Endothelial cell of umbilical vein (primary cell): ENCODE results near the gene SPEN. TPM values are rescaled to one million over a fixed set of nuclear protein-coding genes. Genes with fewer than 3 reads are reported as not detected.

ENCODE experiments used
- BruUV-seq: library from RNA; stranded (reverse); fragments of 400-500 nt; replicated peaks from 2 replicates; lab custom pipeline; 2021; lab: Mats Ljungman, UMichigan
- CTCF ChIA-PET: fragments of 300-600, 350-600 bp; sonication (Branson Sonifier 250); formaldehyde crosslinking; loops from one replicate; lab custom pipeline; 2021; ENCODE audit warnings: antibody characterized with exemption, inconsistent platforms; lab: Charles Lee
- POLR2A ChIA-PET: fragments of 300-600, 350-600 bp; sonication (Branson Sonifier 250); formaldehyde crosslinking; loops from one replicate; lab custom pipeline; 2021; ENCODE audit warnings: antibody characterized with exemption, inconsistent platforms; lab: Charles Lee
- DNase-seq: peaks from one replicate; pipeline ENCODE4 v3.0.0-alpha.2; 2011; ENCODE audit warnings: low read depth, low spot score
- FAIRE-seq: peaks from 2 replicates; lab custom pipeline; 2011; peaks lifted over from hg19 to GRCh38; lab: Jason Lieb, UNC
- H2AFZ ChIP-seq: 2 replicates; pipeline ENCODE4 v1.6.0; 2012; ENCODE audit warnings: low read depth, low read length, control low read depth, inconsistent platforms
- H3K27ac ChIP-seq: 2 replicates; pipeline ENCODE4 v1.5.1; 2011; ENCODE audit warnings: low read depth, mild to moderate bottlenecking, control low read depth, low read length, moderate library complexity; ENCODE audit not compliant: insufficient read depth
- H3K27me3 ChIP-seq, 2 experiments: 2 replicates each; pipeline versions ENCODE4 v1.6.0 to v1.6.1; 2011; ENCODE audit warnings: low read length in 2 of 2, mixed read lengths in 1 of 2; ENCODE audit not compliant: control insufficient read depth in 2 of 2, insufficient read depth in 2 of 2
- H3K36me3 ChIP-seq, 2 experiments: 2 replicates in 1 of 2; 3 replicates in 1 of 2; pipeline ENCODE4 v1.5.1; 2011; ENCODE audit warnings: low read length in 2 of 2, mild to moderate bottlenecking in 1 of 2, moderate library complexity in 1 of 2; ENCODE audit not compliant: control insufficient read depth in 2 of 2, insufficient read depth in 2 of 2; ENCODE audit errors: extremely low read depth in 1 of 2
- H3K4me1 ChIP-seq: 3 replicates; pipeline ENCODE4 v1.5.1; 2011; ENCODE audit warnings: mild to moderate bottlenecking, low read length; ENCODE audit not compliant: control insufficient read depth, insufficient read depth; ENCODE audit errors: extremely low read depth
- H3K4me2 ChIP-seq: 2 replicates; pipeline ENCODE4 v1.6.1; 2011; ENCODE audit warnings: low read length, control low read depth, mixed read lengths; ENCODE audit not compliant: insufficient read depth
- H3K4me3 ChIP-seq, 3 experiments: fragments of 200-600 bp in 1 of 3; sonication (generic), shearing (Covaris generic) in 1 of 3; replicated peaks in 1 of 3; 2 replicates each; pipeline ENCODE4 v1.5.1; 2011 to 2016; ENCODE audit warnings: control low read depth in 3 of 3, low read length in 3 of 3, mild to moderate bottlenecking in 2 of 3, inconsistent platforms in 1 of 3, low read depth in 1 of 3, moderate library complexity in 1 of 3; ENCODE audit not compliant: insufficient read depth in 1 of 3
- H3K79me2 ChIP-seq: 2 replicates; pipeline ENCODE4 v1.6.0; 2012; ENCODE audit warnings: low read length, inconsistent platforms; ENCODE audit not compliant: control insufficient read depth, insufficient read depth
- H3K9ac ChIP-seq: replicated peaks from 2 replicates; pipeline ENCODE3; 2011; ENCODE audit warnings: low read length, control low read depth; ENCODE audit not compliant: insufficient read depth; ENCODE audit errors: extremely low read depth
- H3K9me1 ChIP-seq: replicated peaks from 3 replicates; pipeline ENCODE4 v1.6.0; 2011; ENCODE audit warnings: mild to moderate bottlenecking, low read length; ENCODE audit not compliant: control insufficient read depth, insufficient read depth; ENCODE audit errors: extremely low read depth
- H3K9me3 ChIP-seq: replicated peaks from 2 replicates; pipeline ENCODE4 v1.5.1; 2012; ENCODE audit warnings: low read length, inconsistent platforms; ENCODE audit not compliant: control insufficient read depth, insufficient read depth
- H4K20me1 ChIP-seq: replicated peaks from 2 replicates; pipeline ENCODE3; 2011; ENCODE audit warnings: mild to moderate bottlenecking, low read length; ENCODE audit not compliant: control insufficient read depth, insufficient read depth; ENCODE audit errors: extremely low read depth
- CTCF ChIP-seq, 2 donors: IDR thresholded peaks; 1 replicate in 1 of 2; 2 replicates in 1 of 2; pipeline ENCODE4 v1.5.1; 2011; ENCODE audit warnings: low read length in 2 of 2, mild to moderate bottlenecking in 2 of 2, moderate library complexity in 2 of 2, control low read depth in 1 of 2, inconsistent platforms in 1 of 2, low read depth in 1 of 2; ENCODE audit not compliant: insufficient read depth in 1 of 2; ENCODE audit errors: extremely low read depth in 1 of 2
- EZH2 ChIP-seq: IDR thresholded peaks from 2 replicates; pipeline ENCODE4 v1.6.1; 2012; ENCODE audit warnings: borderline replicate concordance, low read depth, mild to moderate bottlenecking, moderate library complexity, low read length, inconsistent platforms; ENCODE audit not compliant: severe bottlenecking
- FOS ChIP-seq: IDR thresholded peaks from 2 replicates; pipeline ENCODE4 v1.6.1; 2011; ENCODE audit warnings: mild to moderate bottlenecking, low read length, moderate library complexity, borderline replicate concordance; ENCODE audit not compliant: insufficient read depth
- GATA2 ChIP-seq: IDR thresholded peaks from 2 replicates; pipeline ENCODE4 v1.7.0; 2011; ENCODE audit warnings: low read depth, mild to moderate bottlenecking, moderate library complexity, mixed read lengths, low read length; ENCODE audit not compliant: insufficient read length, insufficient read depth
- JUN ChIP-seq: IDR thresholded peaks from 2 replicates; pipeline ENCODE4 v1.6.1; 2011; ENCODE audit warnings: borderline replicate concordance, low read depth; ENCODE audit not compliant: insufficient read length, insufficient read depth
- MYC ChIP-seq: IDR thresholded peaks from one replicate; pipeline ENCODE4 v1.6.1; 2011; ENCODE audit warnings: mild to moderate bottlenecking, low read depth, low read length
- POLR2A ChIP-seq: IDR thresholded peaks from 2 replicates; pipeline ENCODE4 v1.6.1; 2012; ENCODE audit warnings: low read depth, mild to moderate bottlenecking, control low read depth, low read length
- POLR2AphosphoS5 ChIP-seq: IDR thresholded peaks from 2 replicates; pipeline ENCODE4 v1.6.1; 2012; ENCODE audit warnings: low read depth, mild to moderate bottlenecking, control low read depth, low read length, moderate library complexity; ENCODE audit not compliant: insufficient read depth
- dilution Hi-C: fragments of 300-500 bp; cut with MboI; formaldehyde crosslinking; loops from one replicate; pipeline ENCODE4 v1.15.0; 2019; ENCODE audit warnings: low sequenced_read_pairs; ENCODE audit not compliant: extremely low pct_ligation_motif_present
- intact Hi-C: fragments of 100-400 bp; cut with micrococcal nuclease; formaldehyde crosslinking; loops from one replicate; pipeline ENCODE4 v1.10.0; 2022
- polyA plus RNA-seq, 4 experiments: library from polyadenylated mRNA; depleted of rRNA in 3 of 4; stranded (reverse) in 3 of 4; unstranded in 1 of 4; fragments of >200 nt; gene quantifications; 2 replicates each; pipeline versions ENCODE4 v1.2.1 to v1.2.3, GENCODE V29; 2011 to 2012; ENCODE audit warnings: missing spikeins in 1 of 4
- total RNA-seq: library from RNA; stranded (reverse); gene quantifications from 2 replicates; pipeline ENCODE4 v1.2.3, GENCODE V29; 2021
- TF ChIP-seq, protein P1 (sequence below): IDR thresholded peaks from 2 replicates; pipeline ENCODE4 v1.6.1; 2011; ENCODE audit not compliant: insufficient read depth, insufficient read length

SPEN gene
- total and polyA plus RNA-seq, 2 donors (not counting 3 experiments of a cell fraction or from before 2014, with no cell fraction given): 9.3 to 44.4 TPM

- no TSS peak for BruUV-seq
- dilution Hi-C loops: no loop called here
- H3K9ac ChIP-seq: no peak overlapping the region
These were observed 95.3 kb downstream of the SPEN start for GRCh38 chr1:15942661-15943327.

More at GRCh38 chr1:15942661-15943327, 95.3 kb downstream of the SPEN start:
- TF ChIP-seq CTCF (IDR thresholded peaks at IDR 0.05; ENCODE audit: extremely low read depth in 1 of 2, insufficient read depth in 1 of 2, low read depth in 1 of 2, low read length in 2 of 2) (no peak), MYC (no peak), FOS (no peak), POLR2AphosphoS5 (no peak), JUN (no peak), EZH2 (no peak), POLR2A (no peak), GATA2 (no peak)
- TF ChIP-seq, protein P1, sequence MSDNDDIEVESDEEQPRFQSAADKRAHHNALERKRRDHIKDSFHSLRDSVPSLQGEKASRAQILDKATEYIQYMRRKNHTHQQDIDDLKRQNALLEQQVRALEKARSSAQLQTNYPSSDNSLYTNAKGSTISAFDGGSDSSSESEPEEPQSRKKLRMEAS: no peak
- no peaks in the 10 kb centered on the region for H4K20me1 ChIP-seq
- H3K4me1 ChIP-seq: peaks cover 14% of the 10 kb centered on the region
- H3K79me2 ChIP-seq: peaks cover 1% of the 10 kb centered on the region
- H3K27me3 ChIP-seq: no peaks in the 10 kb centered on the region
- H3K4me3 ChIP-seq: no peak overlapping the region
- CTCF ChIA-PET: interaction anchor here (0.5 to 1.8 kb wide), 2 partner anchors 127 to 151 kb away, joined by 3 to 5 read pairs; no protein-coding TSS in a partner anchor
- H3K9me3 ChIP-seq: no peaks in the 10 kb centered on the region
- POLR2A ChIA-PET: no interaction called here
- FAIRE-seq: no peak
- intact Hi-C loops: no loop called here
- H3K9me1 ChIP-seq: no peaks in the 10 kb centered on the region
- no peak overlapping the region for H2AFZ ChIP-seq
- no peak overlapping the region for H3K4me2 ChIP-seq
- no peak for DNase-seq
- no peak overlapping the region for H3K27ac ChIP-seq
- peaks cover 21 to 57% of the 10 kb centered on the region in 2 experiments for H3K36me3 ChIP-seq
